Parathyroid adenoma (tissue), 2 donors: Measurements from ENCODE around the gene HOXC12.

Experiments
- H2AFZ ChIP-seq: fragments of 300-600 bp; sonication (generic); one replicate; pipeline ENCODE4 v1.7.0; 2017; ENCODE audit warnings: antibody characterized with exemption, mild to moderate bottlenecking
- H3K27ac ChIP-seq: fragments of 300-600 bp; sonication (generic); one replicate; pipeline ENCODE4 v1.7.0; 2017
- H3K27me3 ChIP-seq: fragments of 300-600 bp; sonication (generic); one replicate; pipeline ENCODE4 v1.7.0; 2017; ENCODE audit warnings: low read length; ENCODE audit not compliant: control insufficient read depth, insufficient read depth
- H3K36me3 ChIP-seq: fragments of 300-600 bp; sonication (generic); one replicate; pipeline ENCODE4 v1.7.0; 2017; ENCODE audit warnings: low read length; ENCODE audit not compliant: control insufficient read depth, insufficient read depth
- H3K4me1 ChIP-seq: fragments of 300-600 bp; sonication (generic); one replicate; pipeline ENCODE4 v1.7.0; 2017; ENCODE audit warnings: control low read depth
- H3K4me2 ChIP-seq: fragments of 300-600 bp; sonication (generic); one replicate; pipeline ENCODE4 v1.7.0; 2017; ENCODE audit warnings: low read length
- H3K4me3 ChIP-seq: fragments of 300-600 bp; sonication (generic); one replicate; pipeline ENCODE4 v1.7.0; 2017; ENCODE audit warnings: low read depth, low read length
- H3K79me2 ChIP-seq: fragments of 300-600 bp; sonication (generic); one replicate; pipeline ENCODE4 v1.7.0; 2017; ENCODE audit warnings: control low read depth
- H3K9ac ChIP-seq: fragments of 300-600 bp; sonication (generic); one replicate; pipeline ENCODE4 v1.7.0; 2017; ENCODE audit warnings: mild to moderate bottlenecking
- H3K9me3 ChIP-seq: fragments of 300-600 bp; sonication (generic); one replicate; pipeline ENCODE4 v1.7.0; 2017; ENCODE audit warnings: low read length; ENCODE audit not compliant: control insufficient read depth
- TF ChIP-seq, protein P1 (sequence below): fragments of 300-600 bp; sonication (generic); IDR thresholded peaks from one replicate; pipeline ENCODE4 v1.7.0; 2017; ENCODE audit warnings: antibody characterized with exemption, mild to moderate bottlenecking
- donor health status: primary hyperparathyroidism.

The HOXC12 gene

DNA sequence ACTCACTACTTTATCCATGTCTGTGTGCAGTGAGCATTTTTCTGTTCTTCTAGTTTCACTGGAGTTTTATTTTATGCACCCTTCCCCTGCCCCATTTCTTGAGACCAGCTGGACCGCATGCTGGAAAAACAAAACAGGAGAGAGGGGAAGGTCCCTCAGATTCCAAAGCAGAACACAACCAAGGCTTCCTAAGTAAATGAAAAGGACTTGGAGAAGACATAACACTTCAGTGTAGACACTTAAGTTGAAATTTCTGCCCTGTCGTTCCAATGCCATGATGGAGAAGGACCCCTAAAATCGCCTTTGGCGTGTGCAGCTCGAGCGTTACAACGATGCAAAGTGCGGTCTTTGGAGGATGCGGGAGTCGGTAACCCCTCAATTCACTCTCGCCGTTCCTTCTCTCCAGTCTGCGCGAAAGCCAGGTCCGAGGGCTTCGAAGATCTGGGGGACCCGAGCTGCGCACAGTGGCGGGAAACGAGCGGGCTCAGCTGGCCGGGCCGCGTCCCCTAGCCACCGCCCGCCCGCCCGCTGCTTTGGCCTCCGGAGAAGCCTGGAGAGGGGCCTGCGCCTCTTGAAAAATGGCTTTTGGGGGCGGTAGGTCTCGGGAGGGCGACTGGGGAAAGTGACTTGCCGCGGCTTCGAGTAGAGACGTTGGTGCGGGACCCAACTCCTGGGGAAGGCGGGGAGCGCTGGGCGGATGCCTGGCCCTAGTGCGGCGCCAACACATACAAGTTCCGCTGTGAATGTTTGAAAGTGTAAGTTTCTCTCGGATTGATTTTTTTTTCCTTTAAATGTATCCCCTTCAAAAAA, 27.3 kb upstream of the HOXC12 start:
- Histone ChIP-seq H3K27me3 (peaks cover 15% of the 10 kb centered on the region), H3K9me3 (no peaks in the 10 kb centered on the region)

GRCh38 chr12:53928054-53928835, 26.5 kb upstream of the HOXC12 start:
- TF ChIP-seq, protein P1, sequence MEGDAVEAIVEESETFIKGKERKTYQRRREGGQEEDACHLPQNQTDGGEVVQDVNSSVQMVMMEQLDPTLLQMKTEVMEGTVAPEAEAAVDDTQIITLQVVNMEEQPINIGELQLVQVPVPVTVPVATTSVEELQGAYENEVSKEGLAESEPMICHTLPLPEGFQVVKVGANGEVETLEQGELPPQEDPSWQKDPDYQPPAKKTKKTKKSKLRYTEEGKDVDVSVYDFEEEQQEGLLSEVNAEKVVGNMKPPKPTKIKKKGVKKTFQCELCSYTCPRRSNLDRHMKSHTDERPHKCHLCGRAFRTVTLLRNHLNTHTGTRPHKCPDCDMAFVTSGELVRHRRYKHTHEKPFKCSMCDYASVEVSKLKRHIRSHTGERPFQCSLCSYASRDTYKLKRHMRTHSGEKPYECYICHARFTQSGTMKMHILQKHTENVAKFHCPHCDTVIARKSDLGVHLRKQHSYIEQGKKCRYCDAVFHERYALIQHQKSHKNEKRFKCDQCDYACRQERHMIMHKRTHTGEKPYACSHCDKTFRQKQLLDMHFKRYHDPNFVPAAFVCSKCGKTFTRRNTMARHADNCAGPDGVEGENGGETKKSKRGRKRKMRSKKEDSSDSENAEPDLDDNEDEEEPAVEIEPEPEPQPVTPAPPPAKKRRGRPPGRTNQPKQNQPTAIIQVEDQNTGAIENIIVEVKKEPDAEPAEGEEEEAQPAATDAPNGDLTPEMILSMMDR = no peak
- Histone ChIP-seq H3K27me3 (peaks cover 15% of the 10 kb centered on the region), H3K27ac (no peak overlapping the region), H3K4me2 (no peak overlapping the region), H3K36me3 (no peaks in the 10 kb centered on the region), H3K79me2 (no peaks in the 10 kb centered on the region), H3K4me1 (no peaks in the 10 kb centered on the region), H2AFZ (no peak overlapping the region), H3K4me3 (no peak overlapping the region), H3K9ac (no peak overlapping the region), H3K9me3 (no peaks in the 10 kb centered on the region)

More for the DNA sequence above, 27.3 kb upstream of the HOXC12 start:
- Histone ChIP-seq H3K4me1 (no peaks in the 10 kb centered on the region), H2AFZ (no peak overlapping the region), H3K36me3 (no peaks in the 10 kb centered on the region), H3K9ac (no peak overlapping the region), H3K79me2 (no peaks in the 10 kb centered on the region), H3K27ac (no peak overlapping the region), H3K4me2 (no peak overlapping the region), H3K4me3 (no peak overlapping the region)
- TF ChIP-seq, protein P1 = no peak

GRCh38 chr12:53929527-53929926, 25.2 kb upstream of the HOXC12 start:
- Histone ChIP-seq H3K4me2 (no peak overlapping the region), H3K9me3 (no peaks in the 10 kb centered on the region), H3K79me2 (no peaks in the 10 kb centered on the region), H3K27ac (no peak overlapping the region), H3K36me3 (no peaks in the 10 kb centered on the region), H3K4me1 (no peaks in the 10 kb centered on the region), H3K4me3 (no peak overlapping the region), H3K27me3 (peaks cover 15% of the 10 kb centered on the region), H3K9ac (no peak overlapping the region), H2AFZ (no peak overlapping the region)
- TF ChIP-seq, protein P1 = no peak

GRCh38 chr12:53930591-53931255, 24.0 kb upstream of the HOXC12 start:
- Histone ChIP-seq H2AFZ (no peak overlapping the region), H3K4me3 (no peak overlapping the region), H3K4me2 (no peak overlapping the region), H3K27me3 (peaks cover 22% of the 10 kb centered on the region), H3K4me1 (no peaks in the 10 kb centered on the region), H3K27ac (no peak overlapping the region), H3K9ac (no peak overlapping the region), H3K9me3 (no peaks in the 10 kb centered on the region), H3K36me3 (no peaks in the 10 kb centered on the region), H3K79me2 (no peaks in the 10 kb centered on the region)
- TF ChIP-seq, protein P1 = no peak
